ENCODE results near the gene CD7. TPM values are rescaled to one million over a fixed set of nuclear protein-coding genes. Genes with fewer than 3 reads are reported as not detected.

Gene CD7
- total RNA-seq, 1 donor from 2014 or later: not detected

- peak; percentile 98 for DNase-seq (ENCODE audit: low read depth)
- TF ChIP-seq CTCF (conservative IDR thresholded peaks at IDR 0.05; ENCODE audit: low read depth, low read length): no peak
- H3K4me3 ChIP-seq (ENCODE audit: low read depth, low read length): peak overlapping the region; percentile 76
These were observed 24.9 kb downstream of the CD7 start for GRCh38 chr17:82292251-82293154.

GRCh38 chr17:82291582-82292250 lies 25.7 kb downstream of the CD7 start:
- H3K4me3 ChIP-seq (ENCODE audit: low read depth, low read length): peak overlapping the region; percentile 76
- no peak for DNase-seq (ENCODE audit: low read depth)
- TF ChIP-seq CTCF (conservative IDR thresholded peaks at IDR 0.05; ENCODE audit: low read depth, low read length): no peak

GRCh38 chr17:82287868-82288801 lies 29.3 kb downstream of the CD7 start:
- no peak overlapping the region for H3K4me3 ChIP-seq (ENCODE audit: low read depth, low read length)
- peak; percentile 89 for DNase-seq (ENCODE audit: low read depth)
- TF ChIP-seq CTCF (conservative IDR thresholded peaks at IDR 0.05; ENCODE audit: low read depth, low read length): no peak

GRCh38 chr17:82287013-82287867 lies 30.2 kb downstream of the CD7 start:
- no peak overlapping the region for H3K4me3 ChIP-seq (ENCODE audit: low read depth, low read length)

GRCh38 chr17:82285141-82285540 lies 32.3 kb downstream of the CD7 start:
- DNase-seq (ENCODE audit: low read depth): no peak
- H3K4me3 ChIP-seq (ENCODE audit: low read depth, low read length): no peak overlapping the region
- no peak for TF ChIP-seq CTCF (conservative IDR thresholded peaks at IDR 0.05; ENCODE audit: low read depth, low read length)

More at GRCh38 chr17:82287013-82287867, 30.2 kb downstream of the CD7 start:
- DNase-seq (ENCODE audit: low read depth): no peak
- no peak for TF ChIP-seq CTCF (conservative IDR thresholded peaks at IDR 0.05; ENCODE audit: low read depth, low read length)
